ENCODE results near the gene LAMA2. TPM values are rescaled to one million over a fixed set of nuclear protein-coding genes. Genes with fewer than 3 reads are reported as not detected.

LAMA2 gene
- total and polyA plus RNA-seq, 2 donors, result 54.2 to 190 TPM

- no peaks in the 10 kb centered on the region for H3K4me1 ChIP-seq (ENCODE audit: insufficient read depth)
- H3K27ac ChIP-seq (ENCODE audit: low read depth), result no peak overlapping the region
- DNase-seq (ENCODE audit: extremely low spot score), result no peak
- no peak overlapping the region for H3K4me3 ChIP-seq (ENCODE audit: low read depth, low read length)
- 96% methylated on average over 3 of the region's 3 CpGs for WGBS
- H3K36me3 ChIP-seq (ENCODE audit: insufficient read depth), result no peaks in the 10 kb centered on the region
Measured at GRCh38 chr6:129096651-129097290, 213.8 kb downstream of the LAMA2 start.

- Histone ChIP-seq H3K4me1 (ENCODE audit: insufficient read depth) (no peaks in the 10 kb centered on the region), H3K36me3 (ENCODE audit: insufficient read depth) (no peaks in the 10 kb centered on the region), H3K4me3 (ENCODE audit: low read depth, low read length) (no peak overlapping the region), H3K27ac (ENCODE audit: low read depth) (no peak overlapping the region)
- DNase-seq (ENCODE audit: extremely low spot score), result no peak
- WGBS, result 96% methylated on average over 9 of the region's 9 CpGs
Measured at GRCh38 chr6:129098061-129098553, 215.2 kb downstream of the LAMA2 start.

GRCh38 chr6:129099696-129100095 is 216.8 kb downstream of the LAMA2 start:
- no peak overlapping the region for H3K27ac ChIP-seq (ENCODE audit: low read depth)
- no peaks in the 10 kb centered on the region for H3K4me1 ChIP-seq (ENCODE audit: insufficient read depth)
- no peaks in the 10 kb centered on the region for H3K36me3 ChIP-seq (ENCODE audit: insufficient read depth)
- H3K4me3 ChIP-seq (ENCODE audit: low read depth, low read length), result no peak overlapping the region
- no peak for DNase-seq (ENCODE audit: extremely low spot score)

GRCh38 chr6:129100164-129100563 is 217.2 kb downstream of the LAMA2 start:
- no peak for DNase-seq (ENCODE audit: extremely low spot score)
- H3K4me3 ChIP-seq (ENCODE audit: low read depth, low read length), result no peak overlapping the region
- H3K27ac ChIP-seq (ENCODE audit: low read depth), result no peak overlapping the region
- H3K4me1 ChIP-seq (ENCODE audit: insufficient read depth), result no peaks in the 10 kb centered on the region
- H3K36me3 ChIP-seq (ENCODE audit: insufficient read depth), result no peaks in the 10 kb centered on the region
- 85% methylated on average over 1 of the region's 1 CpG for WGBS

- Histone ChIP-seq H3K27ac (ENCODE audit: low read depth) (no peak overlapping the region), H3K4me1 (ENCODE audit: insufficient read depth) (no peaks in the 10 kb centered on the region), H3K36me3 (ENCODE audit: insufficient read depth) (no peaks in the 10 kb centered on the region), H3K4me3 (ENCODE audit: low read depth, low read length) (no peak overlapping the region)
- WGBS, result 39% methylated on average over 4 of the region's 4 CpGs
- DNase-seq (ENCODE audit: extremely low spot score), result no peak
Measured at GRCh38 chr6:129102741-129103140, 219.8 kb downstream of the LAMA2 start.

GRCh38 chr6:129104131-129104530 is 221.2 kb downstream of the LAMA2 start:
- Histone ChIP-seq H3K36me3 (ENCODE audit: insufficient read depth) (no peaks in the 10 kb centered on the region), H3K4me1 (ENCODE audit: insufficient read depth) (no peaks in the 10 kb centered on the region), H3K4me3 (ENCODE audit: low read depth, low read length) (no peak overlapping the region), H3K27ac (ENCODE audit: low read depth) (no peak overlapping the region)
- 73% methylated on average over 1 of the region's 1 CpG for WGBS
- DNase-seq (ENCODE audit: extremely low spot score), result no peak

GRCh38 chr6:129104560-129104959 is 221.6 kb downstream of the LAMA2 start:
- no peak overlapping the region for H3K27ac ChIP-seq (ENCODE audit: low read depth)
- no peak for DNase-seq (ENCODE audit: extremely low spot score)
- 91% methylated on average over 1 of the region's 1 CpG for WGBS
- H3K4me3 ChIP-seq (ENCODE audit: low read depth, low read length), result no peak overlapping the region
- H3K36me3 ChIP-seq (ENCODE audit: insufficient read depth), result no peaks in the 10 kb centered on the region
- H3K4me1 ChIP-seq (ENCODE audit: insufficient read depth), result no peaks in the 10 kb centered on the region

- no peak for DNase-seq (ENCODE audit: extremely low spot score)
- 68% methylated on average over 1 of the region's 1 CpG for WGBS
- Histone ChIP-seq H3K4me3 (ENCODE audit: low read depth, low read length) (no peak overlapping the region), H3K27ac (ENCODE audit: low read depth) (no peak overlapping the region), H3K4me1 (ENCODE audit: insufficient read depth) (no peaks in the 10 kb centered on the region), H3K36me3 (ENCODE audit: insufficient read depth) (no peaks in the 10 kb centered on the region)
Measured at GRCh38 chr6:129105035-129105434, 222.1 kb downstream of the LAMA2 start.

GRCh38 chr6:129105793-129106192 is 222.9 kb downstream of the LAMA2 start:
- Histone ChIP-seq H3K36me3 (ENCODE audit: insufficient read depth) (no peaks in the 10 kb centered on the region), H3K4me3 (ENCODE audit: low read depth, low read length) (no peak overlapping the region), H3K27ac (ENCODE audit: low read depth) (no peak overlapping the region), H3K4me1 (ENCODE audit: insufficient read depth) (no peaks in the 10 kb centered on the region)
- WGBS, result 81% methylated on average over 2 of the region's 2 CpGs
- DNase-seq (ENCODE audit: extremely low spot score), result no peak

- DNase-seq (ENCODE audit: extremely low spot score), result no peak
- no peaks in the 10 kb centered on the region for H3K4me1 ChIP-seq (ENCODE audit: insufficient read depth)
- no peak overlapping the region for H3K27ac ChIP-seq (ENCODE audit: low read depth)
- no peaks in the 10 kb centered on the region for H3K36me3 ChIP-seq (ENCODE audit: insufficient read depth)
- 91% methylated on average over 1 of the region's 1 CpG for WGBS
- no peak overlapping the region for H3K4me3 ChIP-seq (ENCODE audit: low read depth, low read length)
Measured at GRCh38 chr6:129108337-129108736, 225.4 kb downstream of the LAMA2 start.

- no peak overlapping the region for H3K4me3 ChIP-seq (ENCODE audit: low read depth, low read length)
- 40% methylated on average over 1 of the region's 1 CpG for WGBS
- no peaks in the 10 kb centered on the region for H3K4me1 ChIP-seq (ENCODE audit: insufficient read depth)
- H3K27ac ChIP-seq (ENCODE audit: low read depth), result no peak overlapping the region
- no peak for DNase-seq (ENCODE audit: extremely low spot score)
- H3K36me3 ChIP-seq (ENCODE audit: insufficient read depth), result no peaks in the 10 kb centered on the region
Measured at GRCh38 chr6:129110690-129111343, 227.9 kb downstream of the LAMA2 start.

- H3K36me3 ChIP-seq (ENCODE audit: insufficient read depth), result no peaks in the 10 kb centered on the region
- 87% methylated on average over 1 of the region's 1 CpG for WGBS
Measured at GRCh38 chr6:129111346-129111745, 228.4 kb downstream of the LAMA2 start.

GRCh38 chr6:129111853-129112252 is 228.9 kb downstream of the LAMA2 start:
- H3K4me1 ChIP-seq (ENCODE audit: insufficient read depth), result no peaks in the 10 kb centered on the region
- no peak overlapping the region for H3K27ac ChIP-seq (ENCODE audit: low read depth)
- no peaks in the 10 kb centered on the region for H3K36me3 ChIP-seq (ENCODE audit: insufficient read depth)
- no peak overlapping the region for H3K4me3 ChIP-seq (ENCODE audit: low read depth, low read length)
- no peak for DNase-seq (ENCODE audit: extremely low spot score)
- WGBS, result 100% methylated on average over 1 of the region's 1 CpG

More at GRCh38 chr6:129111346-129111745, 228.4 kb downstream of the LAMA2 start:
- DNase-seq (ENCODE audit: extremely low spot score), result no peak
- Histone ChIP-seq H3K4me1 (ENCODE audit: insufficient read depth) (no peaks in the 10 kb centered on the region), H3K27ac (ENCODE audit: low read depth) (no peak overlapping the region), H3K4me3 (ENCODE audit: low read depth, low read length) (no peak overlapping the region)

- no peaks in the 10 kb centered on the region for H3K4me1 ChIP-seq (ENCODE audit: insufficient read depth)
- no peak overlapping the region for H3K27ac ChIP-seq (ENCODE audit: low read depth)
- no peaks in the 10 kb centered on the region for H3K36me3 ChIP-seq (ENCODE audit: insufficient read depth)
- H3K4me3 ChIP-seq (ENCODE audit: low read depth, low read length), result no peak overlapping the region
- no peak for DNase-seq (ENCODE audit: extremely low spot score)
Measured at GRCh38 chr6:129112591-129112990, 229.7 kb downstream of the LAMA2 start.

All from urinary bladder (tissue), 4 donors.